K562 (cell line): ENCODE results near the gene ZNF514. TPM values are rescaled to one million over a fixed set of nuclear protein-coding genes. Genes with fewer than 3 reads are reported as not detected.
A peak's percentile ranks its signal among the peaks of the same experiment; 100 is the strongest.

Experiments used
- ARID2 ChIP-seq: fragments of 450-650 bp; IDR thresholded peaks from 2 replicates; pipeline ENCODE4 v1.6.1; 2017; ENCODE audit warnings: antibody characterized with exemption, mild to moderate bottlenecking
- CBX5 ChIP-seq: IDR thresholded peaks from 2 replicates; pipeline ENCODE4 v1.6.1; 2014; ENCODE audit warnings: low read depth, borderline replicate concordance
- CTBP1 ChIP-seq: fragments of 450-650 bp; IDR thresholded peaks from 2 replicates; pipeline ENCODE4 v1.6.1; 2016; ENCODE audit warnings: borderline replicate concordance
- FOS ChIP-seq: IDR thresholded peaks from 3 replicates; pipeline ENCODE4 v1.6.1; 2011; ENCODE audit not compliant: insufficient read length; ENCODE audit errors: extremely low read depth
- GABPA ChIP-seq: fragments of 200-800 bp; sonication (Bioruptor generic); conservative IDR thresholded peaks from 2 replicates; pipeline ENCODE4 v1.6.1; 2016; ENCODE audit warnings: low read depth, missing genetic modification characterization, missing compliant biosample characterization
- GATAD2A ChIP-seq: fragments of 450-650 bp; IDR thresholded peaks from 2 replicates; pipeline ENCODE4 v1.6.1; 2017
- HDAC8 ChIP-seq: fragments of 450-650 bp; IDR thresholded peaks from 2 replicates; pipeline ENCODE4 v1.6.1; 2016; ENCODE audit warnings: mild to moderate bottlenecking, missing genetic modification characterization, moderate library complexity, missing compliant biosample characterization
- HMGN3 ChIP-seq: IDR thresholded peaks from 2 replicates; pipeline ENCODE4 v1.6.1; 2011; ENCODE audit warnings: borderline replicate concordance, low read depth, mild to moderate bottlenecking, mixed read lengths, low read length; ENCODE audit not compliant: insufficient read length; ENCODE audit errors: extremely low read depth
- HNRNPL ChIP-seq: fragments of 200-400 bp; formaldehyde crosslinking; IDR thresholded peaks from 2 replicates; pipeline ENCODE4 v1.6.1; 2017; ENCODE audit warnings: low read depth, mild to moderate bottlenecking, low read length
- MCM7 ChIP-seq, 2 experiments: fragments of 450-650 bp; IDR thresholded peaks; 2 replicates each; pipeline ENCODE4 v1.6.1; 2016 to 2018
- NR1H2 ChIP-seq: sonication (generic); formaldehyde crosslinking; IDR thresholded peaks from 2 replicates; pipeline ENCODE4 v1.4.0; 2020; ENCODE audit warnings: mild to moderate bottlenecking, missing genetic modification reagents
- RNF2 ChIP-seq: sonication (generic); IDR thresholded peaks from 2 replicates; pipeline ENCODE4 v1.6.1; 2016
- SETDB1 ChIP-seq: IDR thresholded peaks from one replicate; pipeline ENCODE4 v1.6.1; 2012; ENCODE audit warnings: low read length, control low read depth, inconsistent platforms
- SMARCC2 ChIP-seq: fragments of 450-650 bp; IDR thresholded peaks from 2 replicates; pipeline ENCODE4 v1.6.1; 2017; ENCODE audit warnings: antibody characterized with exemption, moderate library complexity, mild to moderate bottlenecking, low read depth
- THRAP3 ChIP-seq: fragments of 450-650 bp; IDR thresholded peaks from 2 replicates; pipeline ENCODE4 v1.6.1; 2016; ENCODE audit warnings: mild to moderate bottlenecking, inconsistent platforms, borderline replicate concordance
- ZBTB34 ChIP-seq: fragments of 250-450 bp; sonication (Bioruptor Pico); IDR thresholded peaks from 2 replicates; pipeline ENCODE4 v1.8.0; 2021; ENCODE audit warnings: mild to moderate bottlenecking, moderate library complexity
- ZBTB7A ChIP-seq: IDR thresholded peaks from 2 replicates; pipeline ENCODE4 v1.6.1; 2011; ENCODE audit warnings: low read depth, mild to moderate bottlenecking, low read length, moderate library complexity, borderline replicate concordance; ENCODE audit not compliant: control insufficient read depth
- ZNF143 ChIP-seq: sonication (generic); formaldehyde crosslinking; IDR thresholded peaks from 2 replicates; pipeline ENCODE4 v1.9.0; 2022; ENCODE audit warnings: mild to moderate bottlenecking, missing genetic modification reagents
- polyA plus RNA-seq, 8 experiments: library from polyadenylated mRNA; depleted of rRNA in 4 of 8; stranded (reverse) in 5 of 8; unstranded in 3 of 8; fragments of >200 nt; fragmentation: Nextera tagmentation in 2 of 8; fragmentation: Illumina TruSeq in 1 of 8; extraction: Ambion mirVana in 2 of 8; extraction: Trizol in 1 of 8; gene quantifications; 2 replicates each; pipeline versions ENCODE4 v1.2.1 to v1.2.3, GENCODE V29; 2011 to 2014; ENCODE audit warnings: inconsistent platforms in 1 of 8, missing spikeins in 1 of 8
- total RNA-seq, 7 experiments: library from RNA; depleted of rRNA in 6 of 7; stranded (reverse); fragments of >200 nt in 6 of 7; fragmentation: Illumina TruSeq in 2 of 7; extraction: Trizol in 2 of 7; gene quantifications; 2 replicates each; pipeline versions ENCODE4 v1.2.1 to v1.2.3, GENCODE V29; 2011 to 2021; ENCODE audit warnings: low replicate concordance in 1 of 7
- TF ChIP-seq, protein P1 (sequence below): sonication (generic); formaldehyde crosslinking; IDR thresholded peaks from 2 replicates; pipeline ENCODE4 v1.8.0; 2022; ENCODE audit warnings: mild to moderate bottlenecking, missing genetic modification reagents, borderline replicate concordance
- TF ChIP-seq, protein P2 (sequence below): sonication (generic); formaldehyde crosslinking; IDR thresholded peaks from 2 replicates; pipeline ENCODE4 v1.8.1; 2023; ENCODE audit warnings: mild to moderate bottlenecking, missing genetic modification reagents, moderate library complexity
- TF ChIP-seq, protein P3 (sequence below): sonication (generic); formaldehyde crosslinking; IDR thresholded peaks from 2 replicates; pipeline ENCODE4 v1.8.1; 2023; ENCODE audit warnings: mild to moderate bottlenecking, missing genetic modification reagents

Gene ZNF514
- total and polyA plus RNA-seq, 9 of the 15 experiments (the other 6 are each of a cell fraction or from before 2014, with no cell fraction given): 7.5 to 17.7 (median 11.4) TPM

- TF ChIP-seq ZBTB7A: peak; percentile 69; the same call in 1 of the 2 replicates
- TF ChIP-seq, protein P1, sequence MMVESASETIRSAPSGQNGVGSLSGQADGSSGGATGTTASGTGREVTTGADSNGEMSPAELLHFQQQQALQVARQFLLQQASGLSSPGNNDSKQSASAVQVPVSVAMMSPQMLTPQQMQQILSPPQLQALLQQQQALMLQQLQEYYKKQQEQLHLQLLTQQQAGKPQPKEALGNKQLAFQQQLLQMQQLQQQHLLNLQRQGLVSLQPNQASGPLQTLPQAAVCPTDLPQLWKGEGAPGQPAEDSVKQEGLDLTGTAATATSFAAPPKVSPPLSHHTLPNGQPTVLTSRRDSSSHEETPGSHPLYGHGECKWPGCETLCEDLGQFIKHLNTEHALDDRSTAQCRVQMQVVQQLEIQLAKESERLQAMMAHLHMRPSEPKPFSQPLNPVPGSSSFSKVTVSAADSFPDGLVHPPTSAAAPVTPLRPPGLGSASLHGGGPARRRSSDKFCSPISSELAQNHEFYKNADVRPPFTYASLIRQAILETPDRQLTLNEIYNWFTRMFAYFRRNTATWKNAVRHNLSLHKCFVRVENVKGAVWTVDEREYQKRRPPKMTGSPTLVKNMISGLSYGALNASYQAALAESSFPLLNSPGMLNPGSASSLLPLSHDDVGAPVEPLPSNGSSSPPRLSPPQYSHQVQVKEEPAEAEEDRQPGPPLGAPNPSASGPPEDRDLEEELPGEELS: peak; percentile 50; the same call in 1 of the 2 replicates
- peak; percentile 40; the same call in 1 of the 2 replicates for TF ChIP-seq CTBP1
- 0 out of 2 replicates have a peak, but pooled peaks have one; percentile 30 for TF ChIP-seq GABPA (tag)
- TF ChIP-seq, protein P2, sequence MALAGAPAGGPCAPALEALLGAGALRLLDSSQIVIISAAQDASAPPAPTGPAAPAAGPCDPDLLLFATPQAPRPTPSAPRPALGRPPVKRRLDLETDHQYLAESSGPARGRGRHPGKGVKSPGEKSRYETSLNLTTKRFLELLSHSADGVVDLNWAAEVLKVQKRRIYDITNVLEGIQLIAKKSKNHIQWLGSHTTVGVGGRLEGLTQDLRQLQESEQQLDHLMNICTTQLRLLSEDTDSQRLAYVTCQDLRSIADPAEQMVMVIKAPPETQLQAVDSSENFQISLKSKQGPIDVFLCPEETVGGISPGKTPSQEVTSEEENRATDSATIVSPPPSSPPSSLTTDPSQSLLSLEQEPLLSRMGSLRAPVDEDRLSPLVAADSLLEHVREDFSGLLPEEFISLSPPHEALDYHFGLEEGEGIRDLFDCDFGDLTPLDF (CRISPR knock-in tag): peak; percentile 50; the same call in 1 of the 2 replicates
- TF ChIP-seq SETDB1: no peak
- TF ChIP-seq ARID2: no peak
- peak; percentile 58; the same call in 1 of the 2 replicates for TF ChIP-seq HNRNPL
- TF ChIP-seq HDAC8 (tag): 0 out of 2 replicates have a peak, but pooled peaks have one; percentile 25
- TF ChIP-seq HMGN3: peak; percentile 86
- no peak for TF ChIP-seq NR1H2 (CRISPR knock-in tag)
- no peak for TF ChIP-seq THRAP3
- TF ChIP-seq FOS: no peak
- no peak for TF ChIP-seq MCM7 (IDR thresholded peaks at IDR 0.05)
- TF ChIP-seq ZNF143 (CRISPR knock-in tag): no peak
- no peak for TF ChIP-seq ZBTB34 (CRISPR knock-in tag)
- TF ChIP-seq, protein P3, sequence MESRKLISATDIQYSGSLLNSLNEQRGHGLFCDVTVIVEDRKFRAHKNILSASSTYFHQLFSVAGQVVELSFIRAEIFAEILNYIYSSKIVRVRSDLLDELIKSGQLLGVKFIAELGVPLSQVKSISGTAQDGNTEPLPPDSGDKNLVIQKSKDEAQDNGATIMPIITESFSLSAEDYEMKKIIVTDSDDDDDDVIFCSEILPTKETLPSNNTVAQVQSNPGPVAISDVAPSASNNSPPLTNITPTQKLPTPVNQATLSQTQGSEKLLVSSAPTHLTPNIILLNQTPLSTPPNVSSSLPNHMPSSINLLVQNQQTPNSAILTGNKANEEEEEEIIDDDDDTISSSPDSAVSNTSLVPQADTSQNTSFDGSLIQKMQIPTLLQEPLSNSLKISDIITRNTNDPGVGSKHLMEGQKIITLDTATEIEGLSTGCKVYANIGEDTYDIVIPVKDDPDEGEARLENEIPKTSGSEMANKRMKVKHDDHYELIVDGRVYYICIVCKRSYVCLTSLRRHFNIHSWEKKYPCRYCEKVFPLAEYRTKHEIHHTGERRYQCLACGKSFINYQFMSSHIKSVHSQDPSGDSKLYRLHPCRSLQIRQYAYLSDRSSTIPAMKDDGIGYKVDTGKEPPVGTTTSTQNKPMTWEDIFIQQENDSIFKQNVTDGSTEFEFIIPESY: no peak
- 0 out of 2 replicates have a peak, but pooled peaks have one; percentile 34 for TF ChIP-seq CBX5
- TF ChIP-seq SMARCC2: no peak
- 0 out of 2 replicates have a peak, but pooled peaks have one; percentile 27 for TF ChIP-seq RNF2
- TF ChIP-seq GATAD2A: no peak
These were observed 38.0 kb downstream of the ZNF514 start, which contains the start of gene MRPS5 (continued) for GRCh38 chr2:95121407-95122196.
